HG02852 (cell line): ENCODE data around the gene POU2F1.

Source experiments
- ATAC-seq: cut with Tn5 transposase; IDR thresholded peaks from one replicate; pipeline ENCODE4 v1.9.1; 2021; ENCODE audit warnings: mild to moderate bottlenecking, moderate library complexity; ENCODE audit not compliant: unreplicated experiment

Gene POU2F1

GRCh38 chr1:167220537-167221125 is at the start of gene POU2F1:
POU2F1 (plus strand) TSS chr1:167220886; CDS start chr1:167220898, 12 bp downstream.
- peak; percentile 48 for ATAC-seq

- no peak for ATAC-seq
These were observed 49.3 kb upstream of the POU2F1 start for GRCh38 chr1:167171286-167171929.

- no peak for ATAC-seq
These were observed 47.0 kb upstream of the POU2F1 start for GRCh38 chr1:167173516-167174184.

- no peak for ATAC-seq
These were observed 44.8 kb upstream of the POU2F1 start for GRCh38 chr1:167175901-167176300.

- no peak for ATAC-seq
These were observed 41.9 kb upstream of the POU2F1 start for GRCh38 chr1:167178831-167179230.

GRCh38 chr1:167182571-167183320 is 37.9 kb upstream of the POU2F1 start:
- no peak for ATAC-seq

- ATAC-seq, result no peak
These were observed 36.6 kb upstream of the POU2F1 start for GRCh38 chr1:167184081-167184480.

GRCh38 chr1:167185062-167185461 is 35.6 kb upstream of the POU2F1 start:
- no peak for ATAC-seq

GRCh38 chr1:167185974-167186657 is 34.6 kb upstream of the POU2F1 start:
- ATAC-seq, result no peak

- ATAC-seq, result no peak
These were observed 33.9 kb upstream of the POU2F1 start for GRCh38 chr1:167186771-167187170.

- no peak for ATAC-seq
These were observed 29.9 kb upstream of the POU2F1 start for GRCh38 chr1:167190747-167191237.

- no peak for ATAC-seq
These were observed 28.7 kb upstream of the POU2F1 start for GRCh38 chr1:167191958-167192357.

GRCh38 chr1:167194182-167194581 is 26.5 kb upstream of the POU2F1 start:
- ATAC-seq, result no peak

- no peak for ATAC-seq
These were observed 24.5 kb upstream of the POU2F1 start for GRCh38 chr1:167196166-167196565.

- ATAC-seq, result no peak
These were observed 23.4 kb upstream of the POU2F1 start for GRCh38 chr1:167197236-167197635.

GRCh38 chr1:167197692-167198091 is 23.0 kb upstream of the POU2F1 start:
- ATAC-seq, result no peak

- no peak for ATAC-seq
These were observed 22.1 kb upstream of the POU2F1 start for GRCh38 chr1:167198518-167199133.

GRCh38 chr1:167199656-167200055 is 21.0 kb upstream of the POU2F1 start:
- no peak for ATAC-seq

GRCh38 chr1:167200272-167200671 is 20.4 kb upstream of the POU2F1 start:
- ATAC-seq, result no peak

GRCh38 chr1:167200749-167201148 is 19.9 kb upstream of the POU2F1 start:
- no peak for ATAC-seq
